GM21717 (cell line): ENCODE data around the gene GTF2A1.

Source experiments
- ATAC-seq: cut with Tn5 transposase; IDR thresholded peaks from one replicate; pipeline ENCODE4 v1.9.1; 2021; ENCODE audit warnings: mild to moderate bottlenecking, moderate library complexity; ENCODE audit not compliant: unreplicated experiment

GTF2A1 gene

GRCh38 chr14:81179631-81180030, 41.1 kb downstream of the GTF2A1 start:
- no peak for ATAC-seq

GRCh38 chr14:81178063-81178462, 42.7 kb downstream of the GTF2A1 start:
- no peak for ATAC-seq

- no peak for ATAC-seq
Observed at GRCh38 chr14:81177225-81177624, 43.5 kb downstream of the GTF2A1 start.

- no peak for ATAC-seq
Observed at GRCh38 chr14:81176241-81176640, 44.5 kb downstream of the GTF2A1 start.

GRCh38 chr14:81172881-81173280, 47.9 kb downstream of the GTF2A1 start:
- ATAC-seq = peak; percentile 24

GRCh38 chr14:81172353-81172752, 48.4 kb downstream of the GTF2A1 start:
- peak; percentile 21 for ATAC-seq

GRCh38 chr14:81170829-81171195, 49.9 kb downstream of the GTF2A1 start:
- no peak for ATAC-seq

- ATAC-seq = peak; percentile 97
Observed at GRCh38 chr14:81170104-81170828, 50.5 kb downstream of the GTF2A1 start.

GRCh38 chr14:81169711-81170103, 51.1 kb downstream of the GTF2A1 start:
- peak; percentile 27 for ATAC-seq

- no peak for ATAC-seq
Observed at GRCh38 chr14:81169267-81169666, 51.5 kb downstream of the GTF2A1 start.

GRCh38 chr14:81166121-81166520, 54.6 kb downstream of the GTF2A1 start:
- ATAC-seq = no peak

- no peak for ATAC-seq
Observed at GRCh38 chr14:81165188-81165587, 55.6 kb downstream of the GTF2A1 start.

- ATAC-seq = peak; percentile 94
Observed at GRCh38 chr14:81164167-81164774, 56.5 kb downstream of the GTF2A1 start.

- no peak for ATAC-seq
Observed at GRCh38 chr14:81162941-81163340, 57.8 kb downstream of the GTF2A1 start.

GRCh38 chr14:81161749-81162148, 59.0 kb downstream of the GTF2A1 start:
- no peak for ATAC-seq

- no peak for ATAC-seq
Observed at GRCh38 chr14:81161088-81161487, 59.7 kb downstream of the GTF2A1 start.

GRCh38 chr14:81157431-81157830, 63.3 kb downstream of the GTF2A1 start:
- no peak for ATAC-seq

GRCh38 chr14:81153187-81153586, 67.6 kb downstream of the GTF2A1 start:
- ATAC-seq = peak; percentile 88

- ATAC-seq = no peak
Observed at GRCh38 chr14:81148635-81149034, 72.1 kb downstream of the GTF2A1 start.

- ATAC-seq = peak; percentile 89
Observed at GRCh38 chr14:81147140-81147897, 73.4 kb downstream of the GTF2A1 start.

- no peak for ATAC-seq
Observed at GRCh38 chr14:81144824-81145603, 75.7 kb downstream of the GTF2A1 start.
